ENCODE data around the gene ABI1.

The ABI1 gene

GRCh38 chr10:26787362-26787761 is 73.4 kb downstream of the ABI1 start:
- TF ChIP-seq EZH2 (IDR thresholded peaks at IDR 0.05; ENCODE audit: borderline replicate concordance, low read depth, low read length, severe bottlenecking), result no peak
- TF ChIP-seq CTCF (IDR thresholded peaks at IDR 0.05; ENCODE audit: borderline replicate concordance, extremely low read depth, low read length, poor library complexity, severe bottlenecking), result no peak
- Histone ChIP-seq H3K4me3 (ENCODE audit: low read depth in 1 of 2, low read length in 2 of 2) (no peak overlapping the region), H2AFZ (ENCODE audit: low read depth, low read length) (no peak overlapping the region), H4K20me1 (ENCODE audit: insufficient read depth, low read length) (peaks cover 29% of the 10 kb centered on the region; the same call in 1 of the 2 replicates), H3K36me3 (ENCODE audit: insufficient read depth, low read length) (no peaks in the 10 kb centered on the region), H3K4me1 (ENCODE audit: insufficient read depth, low read length) (no peaks in the 10 kb centered on the region), H3K9ac (ENCODE audit: low read depth, low read length) (no peak overlapping the region), H3K27me3 (ENCODE audit: insufficient read depth, low read length, poor library complexity) (no peaks in the 10 kb centered on the region), H3K4me2 (ENCODE audit: insufficient read depth, low read length) (no peak overlapping the region), H3K79me2 (ENCODE audit: insufficient read depth, low read length) (peaks cover 90% of the 10 kb centered on the region), H3K9me3 (ENCODE audit: insufficient read depth, low read length, severe bottlenecking) (no peaks in the 10 kb centered on the region), H3K27ac (ENCODE audit: low read length) (no peak overlapping the region)
- ATAC-seq (ENCODE audit: insufficient read depth, low read depth) (no peak), DNase-seq (no peak)

GRCh38 chr10:26781797-26782196 is 79.0 kb downstream of the ABI1 start:
- no peaks in the 10 kb centered on the region for H3K4me1 ChIP-seq (ENCODE audit: insufficient read depth, low read length)
- H3K36me3 ChIP-seq (ENCODE audit: insufficient read depth, low read length), result no peaks in the 10 kb centered on the region
- DNase-seq (no peak), ATAC-seq (ENCODE audit: insufficient read depth, low read depth) (no peak)
- H3K4me3 ChIP-seq (ENCODE audit: low read depth in 1 of 2, low read length in 2 of 2), result no peak overlapping the region
- H4K20me1 ChIP-seq (ENCODE audit: insufficient read depth, low read length), result peaks cover 45% of the 10 kb centered on the region
- no peak overlapping the region for H3K27ac ChIP-seq (ENCODE audit: low read length)
- TF ChIP-seq EZH2 (IDR thresholded peaks at IDR 0.05; ENCODE audit: borderline replicate concordance, low read depth, low read length, severe bottlenecking) (no peak), CTCF (IDR thresholded peaks at IDR 0.05; ENCODE audit: borderline replicate concordance, extremely low read depth, low read length, poor library complexity, severe bottlenecking) (no peak)
- peaks cover 92% of the 10 kb centered on the region for H3K79me2 ChIP-seq (ENCODE audit: insufficient read depth, low read length)
- no peak overlapping the region for H2AFZ ChIP-seq (ENCODE audit: low read depth, low read length)
- no peak overlapping the region for H3K4me2 ChIP-seq (ENCODE audit: insufficient read depth, low read length)
- no peaks in the 10 kb centered on the region for H3K27me3 ChIP-seq (ENCODE audit: insufficient read depth, low read length, poor library complexity)
- no peak overlapping the region for H3K9ac ChIP-seq (ENCODE audit: low read depth, low read length)
- H3K9me3 ChIP-seq (ENCODE audit: insufficient read depth, low read length, severe bottlenecking), result no peaks in the 10 kb centered on the region

- no peak for ATAC-seq (ENCODE audit: insufficient read depth, low read depth)
- H3K4me2 ChIP-seq (ENCODE audit: insufficient read depth, low read length), result no peak overlapping the region
- no peaks in the 10 kb centered on the region for H3K27me3 ChIP-seq (ENCODE audit: insufficient read depth, low read length, poor library complexity)
- no peak overlapping the region for H2AFZ ChIP-seq (ENCODE audit: low read depth, low read length)
- peaks cover 90% of the 10 kb centered on the region for H3K79me2 ChIP-seq (ENCODE audit: insufficient read depth, low read length)
- H3K4me1 ChIP-seq (ENCODE audit: insufficient read depth, low read length), result no peaks in the 10 kb centered on the region
- H3K9me3 ChIP-seq (ENCODE audit: insufficient read depth, low read length, severe bottlenecking), result no peaks in the 10 kb centered on the region
- H4K20me1 ChIP-seq (ENCODE audit: insufficient read depth, low read length), result peaks cover 46% of the 10 kb centered on the region
- TF ChIP-seq EZH2 (IDR thresholded peaks at IDR 0.05; ENCODE audit: borderline replicate concordance, low read depth, low read length, severe bottlenecking) (no peak), CTCF (IDR thresholded peaks at IDR 0.05; ENCODE audit: borderline replicate concordance, extremely low read depth, low read length, poor library complexity, severe bottlenecking) (no peak)
- no peak overlapping the region for H3K4me3 ChIP-seq (ENCODE audit: low read depth in 1 of 2, low read length in 2 of 2)
- no peak for DNase-seq
- no peak overlapping the region for H3K9ac ChIP-seq (ENCODE audit: low read depth, low read length)
- no peaks in the 10 kb centered on the region for H3K36me3 ChIP-seq (ENCODE audit: insufficient read depth, low read length)
- no peak overlapping the region for H3K27ac ChIP-seq (ENCODE audit: low read length)
Measured at GRCh38 chr10:26780793-26781601, 79.8 kb downstream of the ABI1 start.

Data from DND-41 (cell line).